ENCODE data around the gene PRKCA. TPM values are rescaled to one million over a fixed set of nuclear protein-coding genes. Genes with fewer than 3 reads are reported as not detected.
"Not testable (repeated sequence)": the region's sequence is repeated elsewhere in the genome, so short reads cannot be mapped to it uniquely, and the experiment has no call there.

Gene PRKCA
- total and polyA plus RNA-seq, 2 donors (not counting 3 experiments of a cell fraction or from before 2014, with no cell fraction given) = 7.5 to 34.2 TPM

GRCh38 chr17:66451188-66452149, 149.1 kb downstream of the PRKCA start:
- Histone ChIP-seq H3K27ac (ENCODE audit: insufficient read depth, low read depth, low read length) (no peak overlapping the region), H2AFZ (ENCODE audit: low read depth, low read length) (no peak overlapping the region), H3K9me1 (replicated peaks; ENCODE audit: control insufficient read depth, extremely low read depth, insufficient read depth, low read length) (no peaks in the 10 kb centered on the region), H3K79me2 (ENCODE audit: control insufficient read depth, insufficient read depth, low read length) (peaks cover 3% of the 10 kb centered on the region), H3K9me3 (replicated peaks; ENCODE audit: control insufficient read depth, insufficient read depth, low read length) (no peaks in the 10 kb centered on the region), H3K9ac (replicated peaks; ENCODE audit: extremely low read depth, insufficient read depth, low read length) (no peak overlapping the region), H3K27me3 (ENCODE audit: control insufficient read depth in 2 of 2, insufficient read depth in 2 of 2, low read length in 2 of 2) (no peaks in the 10 kb centered on the region), H3K4me2 (ENCODE audit: insufficient read depth, low read length) (no peak overlapping the region), H4K20me1 (replicated peaks; ENCODE audit: control insufficient read depth, extremely low read depth, insufficient read depth, low read length) (no peaks in the 10 kb centered on the region), H3K4me1 (ENCODE audit: control insufficient read depth, extremely low read depth, insufficient read depth, low read length) (peaks cover 6% of the 10 kb centered on the region), H3K4me3 (replicated peaks in 1 of 3; ENCODE audit: insufficient read depth in 1 of 3, low read depth in 1 of 3, low read length in 3 of 3) (no peak overlapping the region), H3K36me3 (ENCODE audit: control insufficient read depth in 2 of 2, extremely low read depth in 1 of 2, insufficient read depth in 2 of 2, low read length in 2 of 2) (no peaks in the 10 kb centered on the region)
- intact Hi-C loops (cut with micrococcal nuclease) = no loop called here
- ChIA-PET POLR2A (no interaction called here), CTCF (interaction anchor here (0.8 to 1.0 kb wide), 2 partner anchors 16 to 116 kb away, joined by 3 read pairs; no protein-coding TSS in a partner anchor)
- no TSS peak for BruUV-seq (replicated peaks)
- TF ChIP-seq EZH2 (IDR thresholded peaks at IDR 0.05; ENCODE audit: borderline replicate concordance, low read depth, low read length, severe bottlenecking) = no peak
- TF ChIP-seq, protein P1, sequence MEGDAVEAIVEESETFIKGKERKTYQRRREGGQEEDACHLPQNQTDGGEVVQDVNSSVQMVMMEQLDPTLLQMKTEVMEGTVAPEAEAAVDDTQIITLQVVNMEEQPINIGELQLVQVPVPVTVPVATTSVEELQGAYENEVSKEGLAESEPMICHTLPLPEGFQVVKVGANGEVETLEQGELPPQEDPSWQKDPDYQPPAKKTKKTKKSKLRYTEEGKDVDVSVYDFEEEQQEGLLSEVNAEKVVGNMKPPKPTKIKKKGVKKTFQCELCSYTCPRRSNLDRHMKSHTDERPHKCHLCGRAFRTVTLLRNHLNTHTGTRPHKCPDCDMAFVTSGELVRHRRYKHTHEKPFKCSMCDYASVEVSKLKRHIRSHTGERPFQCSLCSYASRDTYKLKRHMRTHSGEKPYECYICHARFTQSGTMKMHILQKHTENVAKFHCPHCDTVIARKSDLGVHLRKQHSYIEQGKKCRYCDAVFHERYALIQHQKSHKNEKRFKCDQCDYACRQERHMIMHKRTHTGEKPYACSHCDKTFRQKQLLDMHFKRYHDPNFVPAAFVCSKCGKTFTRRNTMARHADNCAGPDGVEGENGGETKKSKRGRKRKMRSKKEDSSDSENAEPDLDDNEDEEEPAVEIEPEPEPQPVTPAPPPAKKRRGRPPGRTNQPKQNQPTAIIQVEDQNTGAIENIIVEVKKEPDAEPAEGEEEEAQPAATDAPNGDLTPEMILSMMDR (IDR thresholded peaks at IDR 0.05; ENCODE audit: extremely low read depth in 1 of 2, insufficient read depth in 1 of 2, low read depth in 1 of 2, low read length in 2 of 2) = peak; percentile 19 to 42
- dilution Hi-C loops (cut with MboI; ENCODE audit: extremely low pct_ligation_motif_present, low sequenced_read_pairs) = no loop called here
- peak; percentile 68 for FAIRE-seq
- no peak for DNase-seq (ENCODE audit: low read depth, low spot score)

DNA sequence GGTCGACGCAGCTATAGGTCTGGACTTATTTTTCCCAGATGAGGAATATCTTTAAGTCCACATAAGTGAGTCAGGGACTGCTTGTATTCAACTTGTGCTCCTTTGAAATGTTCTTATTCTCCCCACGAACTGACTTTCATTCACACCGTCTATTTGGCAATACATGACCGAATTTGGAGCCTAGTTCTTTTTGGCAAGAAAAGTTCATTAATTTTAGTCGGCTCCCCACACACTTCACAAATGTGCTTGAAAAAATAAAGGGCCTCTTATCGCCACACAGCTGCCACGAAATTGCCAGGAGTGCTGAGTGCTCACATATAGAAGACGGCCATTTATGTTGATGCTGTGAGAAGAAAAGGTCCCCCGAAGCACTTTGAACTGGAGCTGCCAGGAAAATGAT, 152.6 kb downstream of the PRKCA start:
- no TSS peak for BruUV-seq (replicated peaks)
- no peaks in the 10 kb centered on the region for H3K9me3 ChIP-seq (replicated peaks; ENCODE audit: control insufficient read depth, insufficient read depth, low read length)
- CTCF ChIA-PET = no interaction called here
- DNase-seq (ENCODE audit: low read depth, low spot score) (no peak), FAIRE-seq (no peak)
- TF ChIP-seq POLR2A (IDR thresholded peaks at IDR 0.05; ENCODE audit: low read depth, low read length) = no peak
- TF ChIP-seq, protein P2, sequence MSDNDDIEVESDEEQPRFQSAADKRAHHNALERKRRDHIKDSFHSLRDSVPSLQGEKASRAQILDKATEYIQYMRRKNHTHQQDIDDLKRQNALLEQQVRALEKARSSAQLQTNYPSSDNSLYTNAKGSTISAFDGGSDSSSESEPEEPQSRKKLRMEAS (IDR thresholded peaks at IDR 0.05; ENCODE audit: insufficient read depth, insufficient read length) = no peak
- H3K79me2 ChIP-seq (ENCODE audit: control insufficient read depth, insufficient read depth, low read length) = peaks cover 3% of the 10 kb centered on the region
- no peak overlapping the region for H3K4me2 ChIP-seq (ENCODE audit: insufficient read depth, low read length)
- no peaks in the 10 kb centered on the region for H3K27me3 ChIP-seq (ENCODE audit: control insufficient read depth in 2 of 2, insufficient read depth in 2 of 2, low read length in 2 of 2)
- H2AFZ ChIP-seq (ENCODE audit: low read depth, low read length) = no peak overlapping the region
- H4K20me1 ChIP-seq (replicated peaks; ENCODE audit: control insufficient read depth, extremely low read depth, insufficient read depth, low read length) = no peaks in the 10 kb centered on the region
- no peaks in the 10 kb centered on the region for H3K36me3 ChIP-seq (ENCODE audit: control insufficient read depth in 2 of 2, extremely low read depth in 1 of 2, insufficient read depth in 2 of 2, low read length in 2 of 2)
- H3K9ac ChIP-seq (replicated peaks; ENCODE audit: extremely low read depth, insufficient read depth, low read length) = no peak overlapping the region
- intact Hi-C loops (cut with micrococcal nuclease) = no loop called here
- H3K4me3 ChIP-seq (replicated peaks in 1 of 3; ENCODE audit: insufficient read depth in 1 of 3, low read depth in 1 of 3, low read length in 3 of 3) = no peak overlapping the region
- H3K4me1 ChIP-seq (ENCODE audit: control insufficient read depth, extremely low read depth, insufficient read depth, low read length) = peaks cover 12% of the 10 kb centered on the region
- no peak overlapping the region for H3K27ac ChIP-seq (ENCODE audit: insufficient read depth, low read depth, low read length)
- dilution Hi-C loops (cut with MboI; ENCODE audit: extremely low pct_ligation_motif_present, low sequenced_read_pairs) = no loop called here
- POLR2A ChIA-PET = no interaction called here
- H3K9me1 ChIP-seq (replicated peaks; ENCODE audit: control insufficient read depth, extremely low read depth, insufficient read depth, low read length) = no peaks in the 10 kb centered on the region

DNA sequence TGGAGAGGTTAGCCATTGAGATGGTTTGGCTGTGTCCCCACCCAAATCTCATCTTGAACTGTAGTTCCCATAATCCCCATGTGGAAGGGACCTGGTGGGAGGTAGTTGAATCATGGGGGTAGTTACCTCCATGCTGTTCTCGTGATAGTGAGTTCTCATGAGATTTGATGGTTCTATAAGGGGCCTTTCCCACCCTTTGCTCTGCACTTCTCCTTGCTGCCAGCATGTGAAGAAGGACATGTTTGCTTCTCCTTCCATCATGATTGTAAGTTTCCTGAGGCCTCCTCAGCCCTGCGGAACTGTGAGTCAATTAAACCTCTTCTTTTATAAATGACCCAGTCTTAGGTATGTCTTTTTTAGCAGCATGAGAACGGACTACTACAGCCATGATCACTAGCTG, 155.1 kb downstream of the PRKCA start:
- H3K27ac ChIP-seq (ENCODE audit: insufficient read depth, low read depth, low read length); H3K9ac ChIP-seq (replicated peaks; ENCODE audit: extremely low read depth, insufficient read depth, low read length); H3K4me3 ChIP-seq (replicated peaks in 1 of 3; ENCODE audit: insufficient read depth in 1 of 3, low read depth in 1 of 3, low read length in 3 of 3); H3K27me3 ChIP-seq (ENCODE audit: control insufficient read depth in 2 of 2, insufficient read depth in 2 of 2, low read length in 2 of 2); FAIRE-seq; intact Hi-C loops (cut with micrococcal nuclease); DNase-seq (ENCODE audit: low read depth, low spot score); BruUV-seq (replicated peaks); H3K9me1 ChIP-seq (replicated peaks; ENCODE audit: control insufficient read depth, extremely low read depth, insufficient read depth, low read length); H4K20me1 ChIP-seq (replicated peaks; ENCODE audit: control insufficient read depth, extremely low read depth, insufficient read depth, low read length); H3K79me2 ChIP-seq (ENCODE audit: control insufficient read depth, insufficient read depth, low read length); H3K4me2 ChIP-seq (ENCODE audit: insufficient read depth, low read length); CTCF ChIA-PET; H3K9me3 ChIP-seq (replicated peaks; ENCODE audit: control insufficient read depth, insufficient read depth, low read length); H2AFZ ChIP-seq (ENCODE audit: low read depth, low read length); POLR2A ChIA-PET; H3K36me3 ChIP-seq (ENCODE audit: control insufficient read depth in 2 of 2, extremely low read depth in 1 of 2, insufficient read depth in 2 of 2, low read length in 2 of 2); dilution Hi-C loops (cut with MboI; ENCODE audit: extremely low pct_ligation_motif_present, low sequenced_read_pairs): not testable (repeated sequence)
- peaks cover 30% of the 10 kb centered on the region for H3K4me1 ChIP-seq (ENCODE audit: control insufficient read depth, extremely low read depth, insufficient read depth, low read length)

All from endothelial cell of umbilical vein (primary cell).